A673 (cell line): Measurements from ENCODE around the gene TTLL12. TPM values are rescaled to one million over a fixed set of nuclear protein-coding genes. Genes with fewer than 3 reads are reported as not detected.

Experiments
- BruUV-seq: library from RNA; stranded (reverse); fragments of 400-500 nt; replicated peaks from 2 replicates; lab custom pipeline; 2021; lab: Mats Ljungman, UMichigan
- CTCF ChIA-PET: fragments of 300-600 bp; sonication (Branson Sonifier 250); formaldehyde crosslinking; loops from one replicate; lab custom pipeline; 2022; ENCODE audit warnings: antibody characterized with exemption; lab: Charles Lee
- POLR2A ChIA-PET: fragments of 300-600 bp; sonication (Branson Sonifier 250); formaldehyde crosslinking; loops from one replicate; lab custom pipeline; 2022; ENCODE audit warnings: antibody characterized with exemption; ENCODE audit not compliant: low non-redundant PET; lab: Charles Lee
- DNase-seq: peaks from one replicate; pipeline ENCODE4 v3.0.0-alpha.2; 2015; ENCODE audit warnings: low spot score
- H3K27ac ChIP-seq: fragments of 200-600 bp; sonication (generic); 2 replicates; pipeline ENCODE4 v1.5.1; 2016; ENCODE audit warnings: mixed run types, low read depth, mild to moderate bottlenecking, mixed read lengths, antibody characterized with exemption, low read length; ENCODE audit not compliant: poor library complexity, severe bottlenecking
- H3K27me3 ChIP-seq: fragments of 200-600 bp; sonication (generic); replicated peaks from 2 replicates; pipeline ENCODE4 v1.6.1; 2017; ENCODE audit warnings: mixed run types, low read depth, mild to moderate bottlenecking, mixed read lengths, antibody characterized with exemption, low read length; ENCODE audit not compliant: insufficient read depth, poor library complexity
- H3K36me3 ChIP-seq: fragments of 200-600 bp; sonication (generic); 2 replicates; pipeline ENCODE4 v1.6.1; 2016; ENCODE audit warnings: mixed run types, mild to moderate bottlenecking, mixed read lengths, antibody characterized with exemption, low read length; ENCODE audit not compliant: insufficient read depth, poor library complexity, severe bottlenecking
- H3K4me1 ChIP-seq: fragments of 200-600 bp; sonication (generic); 2 replicates; pipeline ENCODE4 v1.6.1; 2017; ENCODE audit warnings: mixed run types, mild to moderate bottlenecking, mixed read lengths, antibody characterized with exemption, low read length; ENCODE audit not compliant: insufficient read depth, poor library complexity, severe bottlenecking
- H3K4me3 ChIP-seq: fragments of 200-600 bp; sonication (generic); 2 replicates; pipeline ENCODE4 v1.5.1; 2016; ENCODE audit warnings: low read depth, mixed run types, mild to moderate bottlenecking, mixed read lengths, low read length; ENCODE audit not compliant: poor library complexity, severe bottlenecking
- H3K9me3 ChIP-seq: fragments of 200-600 bp; sonication (generic); 2 replicates; pipeline ENCODE4 v1.6.1; 2016; ENCODE audit warnings: mixed run types, low read depth, mild to moderate bottlenecking, mixed read lengths, antibody characterized with exemption, low read length; ENCODE audit not compliant: poor library complexity, severe bottlenecking
- EZH2 ChIP-seq: fragments of 200-600 bp; sonication (generic); IDR thresholded peaks from 2 replicates; pipeline ENCODE4 v1.6.1; 2017; ENCODE audit warnings: borderline replicate concordance, low read depth, mild to moderate bottlenecking, mixed read lengths, antibody characterized with exemption, low read length; ENCODE audit not compliant: poor library complexity, severe bottlenecking
- intact Hi-C: fragments of 100-400 bp; cut with micrococcal nuclease; formaldehyde crosslinking; loops from one replicate; pipeline ENCODE4 v1.10.0; 2022; ENCODE audit not compliant: unreplicated experiment
- total RNA-seq: library from RNA; stranded (reverse); gene quantifications from 2 replicates; pipeline ENCODE4 v1.2.3, GENCODE V29; 2021
- TF ChIP-seq, protein P1 (sequence below): fragments of 300-800, 200-600 bp; sonication (generic); conservative IDR thresholded peaks from 2 replicates; pipeline ENCODE4 v1.5.1; 2017; ENCODE audit warnings: low read depth, mild to moderate bottlenecking, antibody characterized with exemption, low read length, moderate library complexity, mixed read lengths

TTLL12 gene
- total RNA-seq, 1 experiment from 2014 or later = 138 TPM

DNA sequence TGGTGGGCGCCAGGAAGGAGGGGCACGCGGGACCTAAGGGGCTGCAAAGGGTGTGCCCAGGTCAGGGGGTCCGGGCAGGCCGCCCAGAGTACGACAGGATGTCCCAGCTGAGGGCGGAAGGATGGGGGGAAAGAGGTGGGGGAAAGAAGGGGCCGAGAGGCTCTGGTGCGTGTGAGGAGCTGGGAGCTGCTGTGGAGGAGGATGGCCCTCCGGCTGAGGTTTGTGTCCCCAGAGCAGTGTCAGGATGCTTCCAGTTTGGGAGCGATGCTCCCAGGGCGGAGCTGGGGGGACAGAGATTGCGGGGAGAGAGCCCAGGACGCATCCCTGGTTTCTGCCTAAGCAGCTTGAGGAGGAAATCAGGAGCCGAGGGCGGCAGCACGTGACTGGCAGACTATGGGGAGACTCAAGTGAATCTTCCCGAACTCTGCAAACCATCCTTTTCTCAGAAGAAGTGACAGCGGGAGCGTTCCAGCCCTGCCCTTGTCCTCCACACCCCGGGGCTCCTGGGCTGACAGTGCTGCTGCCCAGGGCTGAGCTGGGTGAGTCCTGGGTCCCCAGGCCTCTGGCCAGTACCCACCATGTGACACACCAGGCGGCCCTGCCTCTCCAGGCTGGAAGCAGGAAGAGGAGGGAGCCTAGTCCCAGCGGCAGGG is 19.7 kb upstream of the TTLL12 start:
- TF ChIP-seq EZH2 = no peak
- TF ChIP-seq, protein P1, sequence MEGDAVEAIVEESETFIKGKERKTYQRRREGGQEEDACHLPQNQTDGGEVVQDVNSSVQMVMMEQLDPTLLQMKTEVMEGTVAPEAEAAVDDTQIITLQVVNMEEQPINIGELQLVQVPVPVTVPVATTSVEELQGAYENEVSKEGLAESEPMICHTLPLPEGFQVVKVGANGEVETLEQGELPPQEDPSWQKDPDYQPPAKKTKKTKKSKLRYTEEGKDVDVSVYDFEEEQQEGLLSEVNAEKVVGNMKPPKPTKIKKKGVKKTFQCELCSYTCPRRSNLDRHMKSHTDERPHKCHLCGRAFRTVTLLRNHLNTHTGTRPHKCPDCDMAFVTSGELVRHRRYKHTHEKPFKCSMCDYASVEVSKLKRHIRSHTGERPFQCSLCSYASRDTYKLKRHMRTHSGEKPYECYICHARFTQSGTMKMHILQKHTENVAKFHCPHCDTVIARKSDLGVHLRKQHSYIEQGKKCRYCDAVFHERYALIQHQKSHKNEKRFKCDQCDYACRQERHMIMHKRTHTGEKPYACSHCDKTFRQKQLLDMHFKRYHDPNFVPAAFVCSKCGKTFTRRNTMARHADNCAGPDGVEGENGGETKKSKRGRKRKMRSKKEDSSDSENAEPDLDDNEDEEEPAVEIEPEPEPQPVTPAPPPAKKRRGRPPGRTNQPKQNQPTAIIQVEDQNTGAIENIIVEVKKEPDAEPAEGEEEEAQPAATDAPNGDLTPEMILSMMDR = no peak
- no peaks in the 10 kb centered on the region for H3K27me3 ChIP-seq
- no peaks in the 10 kb centered on the region for H3K36me3 ChIP-seq
- no peaks in the 10 kb centered on the region for H3K4me1 ChIP-seq
- ChIA-PET POLR2A (no interaction called here), CTCF (no interaction called here)
- no TSS peak for BruUV-seq
- no peaks in the 10 kb centered on the region for H3K9me3 ChIP-seq
- no peak for DNase-seq
- no peak overlapping the region for H3K27ac ChIP-seq
- H3K4me3 ChIP-seq = no peak overlapping the region
- intact Hi-C loops = no loop called here

DNA sequence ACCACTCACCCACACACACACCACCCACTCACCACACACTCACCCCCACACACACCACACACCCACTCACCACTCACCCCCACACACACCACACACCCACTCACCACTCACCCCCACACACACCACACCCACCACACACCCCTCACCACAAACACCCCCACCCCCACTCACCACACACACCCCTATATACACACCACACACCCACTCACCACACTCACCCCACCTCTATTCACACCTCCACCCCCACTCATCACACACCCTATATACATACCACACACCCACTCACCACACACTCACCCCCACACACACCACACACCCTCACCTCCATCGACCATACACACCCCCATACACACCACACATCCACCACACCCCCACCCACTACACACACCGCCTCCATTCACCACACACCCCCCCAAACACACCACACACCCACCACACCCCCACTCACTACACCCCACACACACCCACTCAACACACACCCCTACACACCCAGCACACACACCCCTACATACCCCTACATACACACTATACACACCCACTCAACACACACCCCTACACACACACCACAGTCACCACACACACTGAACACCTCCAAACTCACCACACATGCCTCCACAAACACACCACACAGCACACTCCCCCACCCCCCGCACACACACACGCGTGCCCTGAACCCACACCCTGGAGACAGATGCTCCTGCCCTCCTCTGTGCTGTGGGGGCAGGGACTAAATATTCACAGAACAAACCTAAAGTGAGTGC is 19.0 kb upstream of the TTLL12 start:
- BruUV-seq = no TSS peak
- no peak for TF ChIP-seq EZH2
- TF ChIP-seq, protein P1 = no peak
- no peaks in the 10 kb centered on the region for H3K36me3 ChIP-seq
- intact Hi-C loops = no loop called here
- no peaks in the 10 kb centered on the region for H3K27me3 ChIP-seq
- H3K4me3 ChIP-seq = no peak overlapping the region
- H3K27ac ChIP-seq = no peak overlapping the region
- ChIA-PET CTCF (no interaction called here), POLR2A (no interaction called here)
- H3K9me3 ChIP-seq = no peaks in the 10 kb centered on the region
- no peaks in the 10 kb centered on the region for H3K4me1 ChIP-seq
- no peak for DNase-seq

DNA sequence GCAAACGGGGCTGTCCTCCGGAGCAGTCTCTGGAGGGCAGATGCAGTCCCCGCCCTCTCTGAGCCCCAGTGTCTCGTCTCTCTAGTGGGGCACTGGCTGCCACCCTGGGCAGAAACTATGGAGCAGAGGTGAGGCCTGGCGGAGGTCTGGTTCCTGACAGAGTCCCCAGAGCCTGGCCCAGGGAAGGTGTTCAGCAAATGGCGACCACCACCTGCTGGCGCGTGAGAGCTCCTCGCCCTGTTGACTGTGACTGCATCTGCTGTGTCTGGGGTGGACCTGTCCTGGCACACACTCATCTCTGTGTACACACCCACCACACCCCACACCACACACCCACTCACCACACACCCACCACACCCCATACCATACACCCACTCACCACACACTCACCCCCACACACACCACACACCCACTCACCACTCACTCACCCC is 18.3 kb upstream of the TTLL12 start:
- TF ChIP-seq EZH2 = no peak
- TF ChIP-seq, protein P1 = no peak
- no peak overlapping the region for H3K27ac ChIP-seq
- H3K4me3 ChIP-seq = no peak overlapping the region
- BruUV-seq = no TSS peak
- no peaks in the 10 kb centered on the region for H3K4me1 ChIP-seq
- H3K9me3 ChIP-seq = no peaks in the 10 kb centered on the region
- CTCF ChIA-PET = no interaction called here
- intact Hi-C loops = no loop called here
- no peaks in the 10 kb centered on the region for H3K36me3 ChIP-seq
- DNase-seq = no peak
- POLR2A ChIA-PET = interaction anchor here (0.7 kb wide), 1 partner anchor 18 kb away, joined by 3 read pairs; no protein-coding TSS in a partner anchor
- no peaks in the 10 kb centered on the region for H3K27me3 ChIP-seq
